Activated CD8-positive, alpha-beta memory T cell treated with anti-CD3 and anti-CD28 coated beads, Interleukin-2, amount 10 ng/mL, durations not matched to agents 7 days and 5 days (primary cell): ENCODE data around the gene MOXD1. TPM values are rescaled to one million over a fixed set of nuclear protein-coding genes. Genes with fewer than 3 reads are reported as not detected.

ENCODE experiments used
- ATAC-seq: fragments of 150-1000 bp; cut with Tn5 transposase; one replicate; pipeline ENCODE4 v1.10.0; 2021; ENCODE audit warnings: moderate library complexity
- CTCF ChIA-PET: fragments of 350-600 bp; sonication (Branson Sonifier 250); formaldehyde crosslinking; loops from one replicate; lab custom pipeline; 2021; ENCODE audit warnings: antibody characterized with exemption; lab: Charles Lee
- DNase-seq: peaks from one replicate; pipeline ENCODE4 v3.0.0-alpha.2; 2020
- H3K27ac Mint-ChIP-seq: one replicate; pipeline ENCODE4 v1.8.0; 2021; ENCODE audit warnings: mild to moderate bottlenecking, mixed read lengths
- H3K27me3 Mint-ChIP-seq: one replicate; pipeline ENCODE4 v1.8.0; 2021; ENCODE audit warnings: mixed read lengths
- H3K36me3 Mint-ChIP-seq: one replicate; pipeline ENCODE4 v1.8.0; 2021; ENCODE audit warnings: mild to moderate bottlenecking, mixed read lengths
- H3K4me1 Mint-ChIP-seq: one replicate; pipeline ENCODE4 v1.8.0; 2021; ENCODE audit warnings: mixed read lengths
- H3K4me3 Mint-ChIP-seq: one replicate; pipeline ENCODE4 v1.8.0; 2021; ENCODE audit warnings: mild to moderate bottlenecking, moderate library complexity, mixed read lengths
- H3K9me3 Mint-ChIP-seq: one replicate; pipeline ENCODE4 v1.8.0; 2022; ENCODE audit warnings: low read depth, mixed read lengths
- total RNA-seq, 2 experiments: library from RNA; stranded (reverse); gene quantifications; one replicate each; pipeline ENCODE4 v1.2.3, GENCODE V29; 2021

The MOXD1 gene
- total RNA-seq, 2 experiments from 2014 or later: 0.45 TPM; not detected in 1

DNA sequence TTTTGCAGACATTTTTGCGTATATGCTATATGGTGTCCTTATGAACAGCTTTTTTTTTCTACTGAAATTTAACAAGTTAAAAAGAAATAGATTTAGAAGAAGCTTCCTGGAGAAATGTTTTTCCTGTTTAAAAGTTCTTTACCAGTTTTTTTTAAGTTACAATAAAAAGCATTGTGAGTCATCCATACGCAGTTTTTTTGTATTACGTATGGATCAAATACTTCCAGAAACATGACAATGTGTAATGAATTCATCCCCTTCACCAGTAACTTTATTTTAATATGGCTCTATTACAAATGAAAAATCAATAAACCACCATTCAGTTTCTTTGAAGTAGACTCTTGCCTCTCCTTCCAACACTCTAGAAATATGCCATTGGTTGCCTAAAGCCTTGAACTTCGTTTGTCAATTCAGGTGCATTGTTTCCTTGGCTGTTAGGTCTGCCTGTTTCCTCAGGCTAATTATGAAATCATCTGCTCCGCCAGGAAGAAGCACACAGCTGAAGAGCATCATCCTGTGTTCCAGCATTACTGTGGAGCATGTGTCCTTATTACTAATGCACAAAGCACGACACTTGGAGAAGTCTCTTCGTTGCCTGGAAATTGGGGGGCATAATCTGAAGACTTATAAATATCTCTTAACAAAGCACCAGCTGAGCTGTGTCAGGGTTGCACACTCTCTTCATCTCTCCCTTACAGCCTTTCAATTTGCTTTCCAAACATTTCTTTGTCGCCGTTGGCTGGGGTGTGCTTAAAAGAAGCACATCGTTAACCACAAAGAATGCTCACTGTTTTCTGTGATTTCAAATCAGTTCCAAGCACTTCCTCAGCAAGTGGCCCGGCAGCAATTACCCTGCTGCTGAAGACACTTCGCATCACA lies 9.6 kb downstream of the MOXD1 start:
- Mint-ChIP-seq H3K4me1 (no peaks in the 10 kb centered on the region), H3K27me3 (peaks cover 35% of the 10 kb centered on the region), H3K36me3 (no peaks in the 10 kb centered on the region), H3K27ac (no peak overlapping the region), H3K9me3 (peaks cover 4% of the 10 kb centered on the region), H3K4me3 (no peak overlapping the region)
- DNase-seq (no peak), ATAC-seq (no peak)
- CTCF ChIA-PET: interaction anchor here (1.0 kb wide), 1 partner anchor 113 kb away, joined by 3 read pairs; no protein-coding TSS in a partner anchor

DNA sequence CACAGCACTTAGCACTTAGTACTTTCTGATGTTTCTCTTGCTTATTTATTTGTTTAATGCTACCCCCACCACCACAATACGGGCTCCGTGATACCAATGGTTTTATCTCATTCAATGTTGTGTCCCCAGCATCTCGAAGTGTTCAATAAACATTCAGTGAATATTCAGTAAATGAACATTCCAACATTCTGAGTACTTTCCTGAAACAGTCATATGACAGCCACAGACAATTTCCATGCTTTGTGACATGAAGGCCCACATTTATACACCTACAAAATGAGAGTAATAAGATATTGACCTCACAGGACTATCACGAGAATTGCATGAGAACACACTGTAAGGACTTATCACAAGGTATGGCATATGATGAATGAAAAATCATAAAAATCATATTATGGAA lies 10.8 kb downstream of the MOXD1 start:
- CTCF ChIA-PET: no interaction called here
- DNase-seq (no peak), ATAC-seq (no peak)
- Mint-ChIP-seq H3K4me1 (no peaks in the 10 kb centered on the region), H3K27ac (no peak overlapping the region), H3K4me3 (no peak overlapping the region), H3K27me3 (peaks cover 25% of the 10 kb centered on the region), H3K36me3 (no peaks in the 10 kb centered on the region), H3K9me3 (peaks cover 4% of the 10 kb centered on the region)

DNA sequence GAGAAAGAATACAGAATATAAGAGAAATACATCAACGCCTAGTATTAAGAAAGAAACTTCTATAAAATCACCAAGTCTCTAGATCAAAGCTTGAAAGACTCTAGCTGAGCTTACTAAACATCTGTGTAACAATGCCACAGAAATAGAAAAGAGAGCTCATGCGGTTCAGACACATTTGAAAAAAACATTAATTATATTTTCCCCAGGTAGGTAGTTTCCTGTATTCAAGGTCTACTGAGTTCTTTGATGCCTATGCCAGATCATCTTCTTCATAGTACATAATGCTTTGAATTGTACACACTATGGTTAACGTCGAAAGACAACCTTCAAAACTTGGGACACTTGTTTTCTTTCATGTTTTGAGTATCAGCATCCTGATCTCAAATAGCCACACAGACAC lies 11.3 kb downstream of the MOXD1 start:
- no peak overlapping the region for H3K4me3 Mint-ChIP-seq
- H3K36me3 Mint-ChIP-seq: no peaks in the 10 kb centered on the region
- peaks cover 3% of the 10 kb centered on the region for H3K9me3 Mint-ChIP-seq
- CTCF ChIA-PET: no interaction called here
- no peak overlapping the region for H3K27ac Mint-ChIP-seq
- peaks cover 24% of the 10 kb centered on the region for H3K27me3 Mint-ChIP-seq
- DNase-seq: no peak
- ATAC-seq: no peak
- no peaks in the 10 kb centered on the region for H3K4me1 Mint-ChIP-seq

DNA sequence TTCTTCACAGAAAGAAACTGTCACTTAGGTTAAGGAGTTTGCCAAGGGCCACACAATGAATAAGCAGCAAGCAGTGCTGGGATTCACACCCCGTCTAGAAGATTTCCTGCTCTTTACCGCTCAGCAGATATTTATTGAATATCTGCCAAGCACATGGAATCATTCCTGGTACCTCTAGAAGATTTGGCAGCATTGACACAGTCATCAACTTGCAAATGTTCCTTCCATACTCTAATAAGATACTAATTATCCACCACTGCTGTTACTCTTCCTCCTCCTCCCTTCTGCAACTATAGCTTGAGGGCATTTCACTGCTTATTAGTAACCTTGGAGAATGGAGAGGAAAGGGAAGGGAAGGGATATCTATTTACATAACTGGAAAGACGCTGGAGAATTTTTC lies 13.0 kb downstream of the MOXD1 start:
- no peaks in the 10 kb centered on the region for H3K36me3 Mint-ChIP-seq
- ATAC-seq: no peak

DNA sequence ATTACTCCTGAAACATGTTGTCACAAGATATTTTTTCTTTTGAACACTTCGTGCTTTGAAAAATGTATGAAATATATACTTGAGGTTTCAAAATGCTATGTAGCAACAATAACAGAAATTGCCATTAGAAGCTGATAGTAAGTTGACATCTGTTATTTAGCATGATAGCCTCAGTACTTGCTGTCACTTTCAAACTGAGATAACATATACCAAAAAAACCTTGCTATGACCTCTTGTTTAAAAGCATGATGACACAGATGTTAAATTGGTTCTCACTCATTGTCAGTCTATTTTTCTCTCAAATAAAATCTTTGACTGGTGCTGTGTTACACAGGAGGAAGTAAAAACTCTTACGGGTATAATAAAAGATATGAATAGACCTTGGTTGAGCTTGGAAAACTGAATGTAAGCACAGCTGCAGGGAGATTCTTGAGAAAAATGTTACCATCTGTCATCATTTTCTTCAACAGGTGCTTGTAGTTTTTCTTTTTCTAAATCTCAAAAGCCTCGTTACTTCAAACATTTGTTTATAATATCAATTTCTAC lies 18.6 kb downstream of the MOXD1 start:
- Mint-ChIP-seq H3K4me3 (no peak overlapping the region), H3K27ac (no peak overlapping the region), H3K27me3 (peaks cover 38% of the 10 kb centered on the region), H3K4me1 (no peaks in the 10 kb centered on the region), H3K9me3 (no peaks in the 10 kb centered on the region), H3K36me3 (no peaks in the 10 kb centered on the region)
- DNase-seq (no peak), ATAC-seq (no peak)
- CTCF ChIA-PET: no interaction called here

More for the DNA sequence above, 13.0 kb downstream of the MOXD1 start:
- CTCF ChIA-PET: no interaction called here
- Mint-ChIP-seq H3K27me3 (peaks cover 17% of the 10 kb centered on the region), H3K4me1 (no peaks in the 10 kb centered on the region), H3K27ac (no peak overlapping the region), H3K9me3 (no peaks in the 10 kb centered on the region), H3K4me3 (no peak overlapping the region)
- DNase-seq: no peak

DNA sequence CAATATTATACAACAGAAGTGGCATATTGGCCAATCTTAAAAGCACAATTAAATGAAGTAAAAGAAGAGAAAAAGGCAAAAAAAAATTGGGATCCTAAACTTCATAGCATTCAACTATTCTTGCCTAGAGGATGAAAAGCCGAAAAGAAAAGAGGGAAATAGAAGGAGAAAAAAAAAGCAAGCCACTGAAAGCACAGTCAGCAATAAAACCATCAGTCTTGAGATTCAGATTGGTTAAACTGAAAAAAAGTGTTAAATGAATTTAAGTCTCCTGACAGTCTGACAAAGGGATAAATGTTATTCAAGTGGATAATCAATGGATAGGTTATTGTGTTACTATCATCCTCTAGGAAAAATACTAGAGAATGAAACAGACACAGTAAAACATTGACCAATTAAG lies 19.9 kb downstream of the MOXD1 start:
- ATAC-seq (no peak), DNase-seq (no peak)
- Mint-ChIP-seq H3K9me3 (no peaks in the 10 kb centered on the region), H3K27me3 (peaks cover 38% of the 10 kb centered on the region), H3K4me1 (no peaks in the 10 kb centered on the region), H3K27ac (no peak overlapping the region), H3K4me3 (no peak overlapping the region), H3K36me3 (no peaks in the 10 kb centered on the region)
- CTCF ChIA-PET: no interaction called here

DNA sequence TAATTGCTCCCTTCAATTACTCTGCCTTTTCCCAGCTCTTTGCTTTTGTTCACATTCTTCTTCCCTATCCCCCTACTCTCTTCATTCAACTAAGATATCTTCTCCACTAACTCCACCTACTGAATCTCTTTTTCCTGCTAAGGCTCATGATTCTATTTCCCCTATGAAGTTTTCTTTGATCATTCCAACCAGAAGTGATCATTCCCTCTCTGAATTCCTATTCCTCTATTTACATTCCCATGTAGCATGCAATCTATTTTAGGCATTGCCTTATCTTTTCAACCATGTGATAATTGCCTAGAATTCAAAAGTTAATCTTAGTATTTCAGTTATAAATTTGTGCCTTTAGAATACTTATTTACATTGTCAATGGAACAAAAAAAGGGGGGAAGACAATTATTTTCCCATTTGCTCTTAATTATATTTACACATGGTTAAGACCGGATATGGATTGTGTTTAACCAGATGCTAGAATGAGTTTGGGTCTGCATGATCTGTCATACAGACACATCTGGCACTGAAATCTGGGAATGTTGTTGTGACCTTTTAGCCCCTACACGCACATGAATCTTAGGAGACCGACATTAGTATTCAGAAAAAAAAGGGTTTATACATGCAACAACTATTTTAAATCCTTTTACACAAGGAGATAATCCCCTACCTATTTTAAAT lies 20.8 kb downstream of the MOXD1 start:
- CTCF ChIA-PET: no interaction called here
- no peaks in the 10 kb centered on the region for H3K4me1 Mint-ChIP-seq
- H3K4me3 Mint-ChIP-seq: no peak overlapping the region

DNA sequence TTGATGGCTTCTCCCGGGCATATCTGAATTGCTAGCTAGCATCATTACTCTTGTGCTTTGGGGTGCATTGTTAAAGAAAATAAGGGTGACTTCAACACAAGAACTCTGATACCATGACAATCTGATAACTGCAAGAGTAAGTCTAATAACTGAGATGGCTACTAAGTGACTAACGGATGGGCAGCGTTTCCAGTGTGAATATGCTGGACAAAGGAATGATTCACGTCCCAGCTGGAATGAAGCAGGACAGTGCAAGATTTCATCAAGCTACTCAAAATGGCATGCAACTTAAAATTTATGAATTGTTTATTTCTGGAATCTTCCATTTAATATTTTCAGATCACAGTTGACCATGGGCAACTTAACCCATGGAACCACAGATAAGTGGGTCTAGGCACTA lies 31.7 kb downstream of the MOXD1 start:
- Mint-ChIP-seq H3K36me3 (no peaks in the 10 kb centered on the region), H3K27me3 (peaks cover 49% of the 10 kb centered on the region), H3K27ac (no peak overlapping the region), H3K9me3 (no peaks in the 10 kb centered on the region), H3K4me1 (peaks cover 17% of the 10 kb centered on the region), H3K4me3 (no peak overlapping the region)
- DNase-seq (no peak), ATAC-seq (no peak)
- CTCF ChIA-PET: no interaction called here

More for the DNA sequence above, 20.8 kb downstream of the MOXD1 start:
- no peak for DNase-seq
- peaks cover 38% of the 10 kb centered on the region for H3K27me3 Mint-ChIP-seq
- no peaks in the 10 kb centered on the region for H3K36me3 Mint-ChIP-seq
- H3K9me3 Mint-ChIP-seq: no peaks in the 10 kb centered on the region
- H3K27ac Mint-ChIP-seq: no peak overlapping the region
- no peak for ATAC-seq

DNA sequence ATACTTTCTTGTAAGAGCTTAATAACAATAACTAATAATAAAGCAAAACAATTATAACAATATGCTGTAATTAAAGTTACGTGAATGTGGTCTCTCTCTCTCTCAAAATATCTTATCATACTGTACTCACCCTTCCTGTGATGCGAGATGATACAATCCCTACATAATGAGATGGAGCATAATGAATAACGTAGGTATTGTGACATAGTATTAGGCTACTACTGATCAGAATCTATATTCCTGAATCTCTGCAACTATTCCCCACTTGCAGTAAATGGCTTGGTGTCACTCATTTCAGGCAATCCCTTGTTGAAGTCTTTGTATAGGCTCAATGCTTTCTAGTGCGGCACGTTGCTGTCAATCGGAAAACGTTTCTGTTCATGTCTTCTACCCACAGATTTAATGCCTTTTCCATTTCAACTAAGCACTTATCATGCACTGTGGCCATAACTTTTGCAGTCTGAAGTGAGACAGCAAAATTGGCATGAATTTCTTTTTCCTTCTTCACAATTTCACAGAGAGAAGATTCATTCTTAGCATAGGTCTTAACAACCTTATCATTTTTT lies 32.3 kb downstream of the MOXD1 start:
- H3K27ac Mint-ChIP-seq: no peak overlapping the region
- no peak overlapping the region for H3K4me3 Mint-ChIP-seq
- CTCF ChIA-PET: no interaction called here
- ATAC-seq: no peak
- peaks cover 19% of the 10 kb centered on the region for H3K4me1 Mint-ChIP-seq
- no peaks in the 10 kb centered on the region for H3K36me3 Mint-ChIP-seq
- no peak for DNase-seq
- H3K9me3 Mint-ChIP-seq: no peaks in the 10 kb centered on the region
- peaks cover 54% of the 10 kb centered on the region for H3K27me3 Mint-ChIP-seq

DNA sequence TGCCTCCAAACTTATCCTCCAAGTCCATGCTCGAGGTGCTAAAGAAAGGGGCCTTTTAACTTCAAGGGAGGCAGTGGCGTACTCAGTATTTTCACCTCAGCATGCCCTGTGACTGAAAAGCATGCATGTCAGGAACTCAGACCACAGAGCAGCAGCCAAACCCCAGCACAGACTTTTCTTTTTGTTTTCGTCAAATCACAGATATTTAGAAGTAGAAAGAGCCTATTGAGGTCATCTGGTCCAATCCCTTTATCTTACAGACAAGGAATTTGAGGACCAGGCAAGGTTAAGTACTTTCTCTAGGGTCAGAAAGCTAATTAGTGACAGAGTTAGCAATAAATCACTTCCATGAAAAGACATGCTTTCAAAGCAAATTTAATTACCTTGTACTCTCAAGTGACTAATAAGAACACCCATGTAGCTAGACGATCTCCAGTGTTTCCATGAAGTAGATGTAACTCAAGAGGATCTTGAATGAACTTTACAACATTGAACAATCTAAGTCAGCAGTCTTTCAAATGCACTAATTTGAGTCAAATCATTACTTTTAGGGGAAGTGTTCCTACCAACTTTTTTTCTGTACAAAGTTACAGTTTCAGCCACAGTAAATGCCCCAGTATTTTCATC lies 35.9 kb downstream of the MOXD1 start:
- Mint-ChIP-seq H3K4me3 (no peak overlapping the region), H3K9me3 (no peaks in the 10 kb centered on the region), H3K4me1 (peaks cover 19% of the 10 kb centered on the region), H3K36me3 (no peaks in the 10 kb centered on the region), H3K27ac (no peak overlapping the region), H3K27me3 (peaks cover 61% of the 10 kb centered on the region)
- DNase-seq (peak; percentile 42), ATAC-seq (peak; percentile 90)
- CTCF ChIA-PET: no interaction called here

DNA sequence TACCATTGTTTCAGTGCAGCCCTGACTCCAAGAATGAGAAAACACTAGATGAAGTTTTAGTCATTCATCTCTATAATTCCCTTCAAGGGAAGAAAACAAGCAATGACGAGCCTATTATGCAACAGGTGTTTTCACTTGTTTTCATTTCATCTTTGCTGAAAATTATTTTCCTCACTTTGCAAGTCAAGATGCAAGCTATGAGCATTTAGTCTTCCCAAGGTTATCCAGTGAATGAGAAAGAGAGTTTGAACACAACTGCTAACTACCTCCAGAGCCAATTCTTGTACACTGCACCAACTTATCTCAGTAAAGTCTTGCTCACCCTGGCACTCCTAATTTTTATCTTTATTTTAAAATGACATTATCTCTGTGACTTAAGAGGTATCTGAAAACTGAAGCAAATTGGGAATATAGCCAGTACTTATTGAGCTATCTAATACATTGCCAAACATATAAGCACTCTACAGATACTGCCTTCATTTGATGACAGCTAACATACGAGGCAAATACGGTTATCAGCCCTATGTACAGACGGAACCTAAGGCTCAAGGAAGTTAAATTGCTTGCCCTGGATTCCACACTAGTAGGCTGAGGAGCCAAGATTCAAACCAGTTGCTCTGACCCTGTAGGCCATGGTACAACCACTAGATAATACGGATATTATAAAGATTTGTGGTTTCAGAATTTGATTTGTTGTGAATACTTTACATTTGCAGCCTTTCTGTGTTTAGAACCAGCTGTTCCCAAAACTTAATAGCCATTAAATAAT lies 36.8 kb downstream of the MOXD1 start:
- ATAC-seq (no peak), DNase-seq (no peak)
- Mint-ChIP-seq H3K27me3 (peaks cover 59% of the 10 kb centered on the region), H3K4me3 (no peak overlapping the region), H3K4me1 (peaks cover 19% of the 10 kb centered on the region), H3K9me3 (no peaks in the 10 kb centered on the region), H3K36me3 (no peaks in the 10 kb centered on the region), H3K27ac (no peak overlapping the region)
- CTCF ChIA-PET: no interaction called here

DNA sequence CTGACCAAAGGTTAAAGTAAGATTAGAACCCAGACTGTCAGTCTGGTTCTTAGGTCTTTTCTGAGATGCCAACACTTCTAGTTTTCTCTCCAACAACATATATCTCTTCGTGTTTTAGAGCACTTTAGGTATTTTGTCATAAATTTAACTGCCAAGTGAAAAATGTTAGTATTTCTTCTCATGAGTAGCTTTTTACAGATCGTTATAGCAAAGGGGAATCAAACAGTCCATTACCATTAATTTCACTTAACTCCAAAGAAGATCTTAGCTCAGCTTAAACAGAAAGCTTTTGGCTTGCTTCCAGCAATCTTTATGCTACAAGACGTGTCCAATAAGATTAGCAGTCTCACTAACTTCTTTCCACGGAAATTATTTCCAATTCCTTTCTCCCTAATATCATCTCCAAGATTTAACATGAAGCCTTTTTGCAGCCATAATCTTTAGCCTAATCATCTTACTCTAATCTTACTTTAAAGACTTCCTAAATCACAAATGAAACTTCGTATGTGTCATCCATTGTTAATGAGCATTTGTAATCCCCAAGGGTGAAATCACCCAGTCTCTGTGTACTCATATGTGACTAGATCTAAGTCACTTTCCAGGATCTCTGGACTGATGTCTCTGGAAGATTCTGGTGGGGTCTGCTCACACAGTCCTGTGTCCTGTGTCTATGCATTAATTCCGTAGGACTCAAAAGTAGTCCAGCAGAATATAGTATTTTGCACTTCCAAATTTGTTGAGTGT lies 38.7 kb downstream of the MOXD1 start:
- H3K36me3 Mint-ChIP-seq: no peaks in the 10 kb centered on the region
- H3K9me3 Mint-ChIP-seq: no peaks in the 10 kb centered on the region
- no peak overlapping the region for H3K4me3 Mint-ChIP-seq
- DNase-seq (no peak), ATAC-seq (no peak)
- CTCF ChIA-PET: interaction anchor here (1.4 kb wide), 1 partner anchor 83 kb away, joined by 5 read pairs; no protein-coding TSS in a partner anchor
- peaks cover 51% of the 10 kb centered on the region for H3K27me3 Mint-ChIP-seq
- H3K4me1 Mint-ChIP-seq: peaks cover 21% of the 10 kb centered on the region
- H3K27ac Mint-ChIP-seq: no peak overlapping the region
